Measurements from ENCODE around the gene CDC6. TPM values are rescaled to one million over a fixed set of nuclear protein-coding genes. Genes with fewer than 3 reads are reported as not detected.

CDC6 gene
- total RNA-seq, 4 donors from 2014 or later: 0.54 to 2.2 (median 1.2) TPM; not detected in 1

GRCh38 chr17:40347319-40348135, 59.8 kb downstream of the CDC6 start:
- no peak for ATAC-seq
- no peaks in the 10 kb centered on the region for H3K27me3 ChIP-seq
- peaks cover 16 to 100% (median 59%) of the 10 kb centered on the region in 3 donors for H3K4me1 ChIP-seq
- WGBS, 2 donors (ENCODE audit: low coverage in 1 of 2): 29% methylated on average over 7 of the region's 9 CpGs; no CpG with 5 or more reads in 1 of the 2 donors
- TF ChIP-seq POLR2AphosphoS5 (IDR thresholded peaks at IDR 0.05) (no peak), CTCF (IDR thresholded peaks at IDR 0.05) (no peak), POLR2A (IDR thresholded peaks at IDR 0.05) (no peak), EP300 (IDR thresholded peaks at IDR 0.05) (no peak)
- H3K27ac ChIP-seq: peak overlapping the region in 3 of 4 donors; percentile 95 to 99 (median 97)
- peaks cover 0 to 43% of the 10 kb centered on the region in 2 donors for H3K36me3 ChIP-seq
- no peaks in the 10 kb centered on the region for H3K9me3 ChIP-seq
- peak overlapping the region in 1 of 2 donors; percentile 90 for H3K4me3 ChIP-seq

- TF ChIP-seq POLR2AphosphoS5 (IDR thresholded peaks at IDR 0.05) (no peak), CTCF (IDR thresholded peaks at IDR 0.05) (no peak), EP300 (IDR thresholded peaks at IDR 0.05) (no peak), POLR2A (IDR thresholded peaks at IDR 0.05) (no peak)
- H3K36me3 ChIP-seq: peaks cover 0 to 48% of the 10 kb centered on the region in 2 donors
- H3K27ac ChIP-seq: peak overlapping the region in 3 of 4 donors; percentile 95 to 99 (median 97)
- peak overlapping the region in 1 of 2 donors; percentile 90 for H3K4me3 ChIP-seq
- no peak for ATAC-seq
- WGBS, 2 donors (ENCODE audit: low coverage in 1 of 2): 42 to 49% methylated on average over 3 to 4 of the region's 5 CpGs
- H3K4me1 ChIP-seq: peaks cover 16 to 95% (median 59%) of the 10 kb centered on the region in 3 donors
- no peaks in the 10 kb centered on the region for H3K27me3 ChIP-seq
- H3K9me3 ChIP-seq: no peaks in the 10 kb centered on the region
Observed at GRCh38 chr17:40348136-40348504, 60.4 kb downstream of the CDC6 start.

GRCh38 chr17:40348562-40349476, 61.1 kb downstream of the CDC6 start:
- Histone ChIP-seq H3K4me1 (peaks cover 16 to 93% (median 59%) of the 10 kb centered on the region in 3 donors), H3K27ac (peak overlapping the region in 3 of 4 donors; percentile 95 to 99 (median 97)), H3K36me3 (peaks cover 0 to 55% of the 10 kb centered on the region in 2 donors), H3K9me3 (no peaks in the 10 kb centered on the region), H3K27me3 (no peaks in the 10 kb centered on the region), H3K4me3 (peak overlapping the region in 1 of 2 donors; percentile 90)
- peak; percentile 46 for ATAC-seq
- 20% methylated on average over 1 of the region's 17 CpGs; no CpG with 5 or more reads in 1 of the 2 donors for WGBS, 2 donors (ENCODE audit: low coverage in 1 of 2)
- TF ChIP-seq POLR2A (IDR thresholded peaks at IDR 0.05) (no peak), POLR2AphosphoS5 (IDR thresholded peaks at IDR 0.05) (peak; percentile 49)

- peak overlapping the region in 3 of 4 donors; percentile 95 to 99 (median 97) for H3K27ac ChIP-seq
- no peaks in the 10 kb centered on the region for H3K9me3 ChIP-seq
- TF ChIP-seq POLR2A (IDR thresholded peaks at IDR 0.05) (no peak), CTCF (IDR thresholded peaks at IDR 0.05) (no peak), EP300 (IDR thresholded peaks at IDR 0.05) (no peak), POLR2AphosphoS5 (IDR thresholded peaks at IDR 0.05) (no peak)
- no peaks in the 10 kb centered on the region for H3K27me3 ChIP-seq
- H3K4me3 ChIP-seq: no peak overlapping the region
- peaks cover 16 to 93% (median 57%) of the 10 kb centered on the region in 3 donors for H3K4me1 ChIP-seq
- no peak for ATAC-seq
- peaks cover 0 to 62% of the 10 kb centered on the region in 2 donors for H3K36me3 ChIP-seq
- 50% methylated on average over 2 of the region's 10 CpGs; no CpG with 5 or more reads in 1 of the 2 donors for WGBS, 2 donors (ENCODE audit: low coverage in 1 of 2)
Observed at GRCh38 chr17:40349477-40349894, 61.8 kb downstream of the CDC6 start.

Data from gastroesophageal sphincter (tissue), 4 donors.